HepG2 (cell line): ENCODE measurements around the gene GLS2. TPM values are rescaled to one million over a fixed set of nuclear protein-coding genes. Genes with fewer than 3 reads are reported as not detected.

Source experiments
- ATAD3A ChIP-seq: sonication (generic); formaldehyde crosslinking; IDR thresholded peaks from 2 replicates; pipeline ENCODE4 v1.4.0; 2020; ENCODE audit warnings: missing genetic modification reagents
- HNRNPK ChIP-seq: fragments of 200-400 bp; formaldehyde crosslinking; IDR thresholded peaks from 2 replicates; pipeline ENCODE4 v1.6.1; 2018; ENCODE audit warnings: low read length, low read depth, moderate library complexity, mild to moderate bottlenecking; ENCODE audit not compliant: poor library complexity, severe bottlenecking
- MATR3 ChIP-seq: sonication (generic); formaldehyde crosslinking; IDR thresholded peaks from 2 replicates; pipeline ENCODE4 v1.4.0; 2020; ENCODE audit warnings: missing genetic modification reagents
- MIXL1 ChIP-seq: IDR thresholded peaks from 2 replicates; pipeline ENCODE4 v1.6.1; 2016
- MTA1 ChIP-seq: sonication (generic); formaldehyde crosslinking; IDR thresholded peaks from 2 replicates; pipeline ENCODE4 v1.4.0; 2020; ENCODE audit warnings: missing genetic modification reagents, mild to moderate bottlenecking, borderline replicate concordance
- PREB ChIP-seq: sonication (generic); formaldehyde crosslinking; IDR thresholded peaks from 2 replicates; pipeline ENCODE4 v1.4.0; 2020; ENCODE audit warnings: missing genetic modification reagents
- SSRP1 ChIP-seq: IDR thresholded peaks from 2 replicates; pipeline ENCODE4 v1.6.1; 2016; ENCODE audit warnings: control low read depth
- SUZ12 ChIP-seq: fragments of 150-350 bp; IDR thresholded peaks from 2 replicates; pipeline ENCODE4 v1.6.1; 2014; ENCODE audit warnings: low read depth, low read length
- WIZ ChIP-seq: sonication (generic); formaldehyde crosslinking; IDR thresholded peaks from 2 replicates; pipeline ENCODE4 v1.5.1; 2020; ENCODE audit warnings: mild to moderate bottlenecking, missing genetic modification reagents
- YY1 ChIP-seq: IDR thresholded peaks from 2 replicates; pipeline ENCODE4 v1.6.1; 2011; ENCODE audit warnings: low read length, low read depth, moderate library complexity, mild to moderate bottlenecking; ENCODE audit not compliant: insufficient read depth, insufficient replicate concordance
- ZFP41 ChIP-seq: sonication (generic); formaldehyde crosslinking; IDR thresholded peaks from 2 replicates; pipeline ENCODE4 v1.4.0; 2020; ENCODE audit warnings: mild to moderate bottlenecking, missing genetic modification reagents, borderline replicate concordance
- ZNF501 ChIP-seq: sonication (generic); formaldehyde crosslinking; IDR thresholded peaks from 2 replicates; pipeline ENCODE4 v1.5.1; 2020; ENCODE audit warnings: mild to moderate bottlenecking, moderate library complexity, missing genetic modification reagents
- ZNF678 ChIP-seq: sonication (generic); formaldehyde crosslinking; IDR thresholded peaks from 2 replicates; pipeline ENCODE4 v1.4.0; 2020; ENCODE audit warnings: mild to moderate bottlenecking, missing genetic modification reagents
- ZNF709 ChIP-seq: sonication (generic); formaldehyde crosslinking; IDR thresholded peaks from 2 replicates; pipeline ENCODE4 v1.5.0; 2020; ENCODE audit warnings: mild to moderate bottlenecking, missing genetic modification reagents
- polyA plus RNA-seq, 8 experiments: library from polyadenylated mRNA; depleted of rRNA in 3 of 8; stranded (reverse) in 7 of 8; unstranded in 1 of 8; fragments of >200 nt; fragmentation: Illumina TruSeq in 4 of 8; extraction: Trizol in 4 of 8; gene quantifications; 2 replicates each; pipeline versions ENCODE4 v1.2.1 to v1.2.3, GENCODE V29; 2011 to 2016; ENCODE audit warnings: low read depth in 4 of 8, missing spikeins in 1 of 8, mixed read lengths in 1 of 8; ENCODE audit not compliant: insufficient read depth in 1 of 8
- total RNA-seq, 5 experiments: library from RNA; depleted of rRNA; stranded (reverse); fragments of >200 nt; fragmentation: Illumina TruSeq; extraction: Trizol; gene quantifications; 2 replicates each; pipeline ENCODE4 v1.2.3, GENCODE V29; 2016; ENCODE audit warnings: low read depth in 1 of 5
- TF ChIP-seq, protein P1 (sequence below): sonication (generic); formaldehyde crosslinking; IDR thresholded peaks from 2 replicates; pipeline ENCODE4 v1.4.0; 2020; ENCODE audit warnings: missing genetic modification reagents, borderline replicate concordance
- TF ChIP-seq, protein P2 (sequence below): sonication (generic); formaldehyde crosslinking; conservative IDR thresholded peaks from 2 replicates; pipeline ENCODE4 v1.8.0; 2022; ENCODE audit warnings: mild to moderate bottlenecking, moderate library complexity, missing genetic modification reagents
- TF ChIP-seq, protein P3 (sequence below): sonication (generic); formaldehyde crosslinking; IDR thresholded peaks from 2 replicates; pipeline ENCODE4 v1.4.0; 2020; ENCODE audit warnings: mild to moderate bottlenecking, low read depth, missing genetic modification reagents
- TF ChIP-seq, protein P4 (sequence below): sonication (generic); formaldehyde crosslinking; conservative IDR thresholded peaks from 2 replicates; pipeline ENCODE4 v1.8.0; 2022; ENCODE audit warnings: missing genetic modification reagents

GLS2 gene
- total and polyA plus RNA-seq, 2 of the 13 experiments (the other 11 are each of a cell fraction or from before 2014, with no cell fraction given): 8.6 to 12.2 TPM

DNA sequence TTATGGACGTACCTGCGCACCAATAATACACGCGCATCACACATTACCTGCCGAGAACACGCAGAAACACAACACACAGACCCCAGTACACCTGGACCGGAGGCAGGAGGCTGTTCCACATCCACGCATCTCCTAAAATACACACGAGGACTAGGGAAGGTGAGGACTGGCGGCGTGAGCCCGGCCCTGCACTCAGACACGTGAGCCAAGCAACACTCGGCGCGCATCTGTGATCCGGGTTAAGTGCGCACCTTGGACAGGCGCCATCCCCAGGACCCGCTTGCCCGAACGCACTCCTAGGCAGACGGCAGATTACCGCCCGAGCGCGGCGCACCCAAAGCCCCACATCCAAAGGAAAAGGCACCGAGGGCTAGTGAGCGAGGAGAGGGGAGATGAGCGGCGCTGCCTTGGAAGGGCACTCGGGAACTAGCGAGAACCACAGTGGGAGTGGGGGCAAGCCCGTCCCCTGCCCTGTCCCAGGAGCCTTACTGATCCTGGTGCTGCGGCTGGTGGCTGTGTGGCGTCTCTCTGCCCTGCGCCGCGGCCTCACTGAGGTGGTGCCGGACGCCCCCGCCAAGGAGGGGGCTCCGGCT is 417 bp downstream of the GLS2 start (continued):
- TF ChIP-seq, protein P1, sequence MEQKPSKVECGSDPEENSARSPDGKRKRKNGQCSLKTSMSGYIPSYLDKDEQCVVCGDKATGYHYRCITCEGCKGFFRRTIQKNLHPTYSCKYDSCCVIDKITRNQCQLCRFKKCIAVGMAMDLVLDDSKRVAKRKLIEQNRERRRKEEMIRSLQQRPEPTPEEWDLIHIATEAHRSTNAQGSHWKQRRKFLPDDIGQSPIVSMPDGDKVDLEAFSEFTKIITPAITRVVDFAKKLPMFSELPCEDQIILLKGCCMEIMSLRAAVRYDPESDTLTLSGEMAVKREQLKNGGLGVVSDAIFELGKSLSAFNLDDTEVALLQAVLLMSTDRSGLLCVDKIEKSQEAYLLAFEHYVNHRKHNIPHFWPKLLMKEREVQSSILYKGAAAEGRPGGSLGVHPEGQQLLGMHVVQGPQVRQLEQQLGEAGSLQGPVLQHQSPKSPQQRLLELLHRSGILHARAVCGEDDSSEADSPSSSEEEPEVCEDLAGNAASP (CRISPR knock-in tag): no peak
- TF ChIP-seq MTA1 (CRISPR knock-in tag) (peak; percentile 18; the same call in 1 of the 2 replicates), ATAD3A (CRISPR knock-in tag) (no peak), ZNF501 (CRISPR knock-in tag) (peak; percentile 66; the same call in 1 of the 2 replicates), ZNF709 (no peak), YY1 (no peak), HNRNPK (no peak), WIZ (CRISPR knock-in tag) (0 out of 2 replicates have a peak, but pooled peaks have one; percentile 44), ZFP41 (CRISPR knock-in tag) (no peak), ZNF678 (CRISPR knock-in tag) (no peak), PREB (CRISPR knock-in tag) (no peak), SUZ12 (no peak), SSRP1 (CRISPR knock-in tag) (no peak), MIXL1 (no peak), MATR3 (no peak)
- TF ChIP-seq, protein P2, sequence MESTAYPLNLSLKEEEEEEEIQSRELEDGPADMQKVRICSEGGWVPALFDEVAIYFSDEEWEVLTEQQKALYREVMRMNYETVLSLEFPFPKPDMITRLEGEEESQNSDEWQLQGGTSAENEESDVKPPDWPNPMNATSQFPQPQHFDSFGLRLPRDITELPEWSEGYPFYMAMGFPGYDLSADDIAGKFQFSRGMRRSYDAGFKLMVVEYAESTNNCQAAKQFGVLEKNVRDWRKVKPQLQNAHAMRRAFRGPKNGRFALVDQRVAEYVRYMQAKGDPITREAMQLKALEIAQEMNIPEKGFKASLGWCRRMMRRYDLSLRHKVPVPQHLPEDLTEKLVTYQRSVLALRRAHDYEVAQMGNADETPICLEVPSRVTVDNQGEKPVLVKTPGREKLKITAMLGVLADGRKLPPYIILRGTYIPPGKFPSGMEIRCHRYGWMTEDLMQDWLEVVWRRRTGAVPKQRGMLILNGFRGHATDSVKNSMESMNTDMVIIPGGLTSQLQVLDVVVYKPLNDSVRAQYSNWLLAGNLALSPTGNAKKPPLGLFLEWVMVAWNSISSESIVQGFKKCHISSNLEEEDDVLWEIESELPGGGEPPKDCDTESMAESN (CRISPR knock-in tag): no peak
- TF ChIP-seq, protein P3, sequence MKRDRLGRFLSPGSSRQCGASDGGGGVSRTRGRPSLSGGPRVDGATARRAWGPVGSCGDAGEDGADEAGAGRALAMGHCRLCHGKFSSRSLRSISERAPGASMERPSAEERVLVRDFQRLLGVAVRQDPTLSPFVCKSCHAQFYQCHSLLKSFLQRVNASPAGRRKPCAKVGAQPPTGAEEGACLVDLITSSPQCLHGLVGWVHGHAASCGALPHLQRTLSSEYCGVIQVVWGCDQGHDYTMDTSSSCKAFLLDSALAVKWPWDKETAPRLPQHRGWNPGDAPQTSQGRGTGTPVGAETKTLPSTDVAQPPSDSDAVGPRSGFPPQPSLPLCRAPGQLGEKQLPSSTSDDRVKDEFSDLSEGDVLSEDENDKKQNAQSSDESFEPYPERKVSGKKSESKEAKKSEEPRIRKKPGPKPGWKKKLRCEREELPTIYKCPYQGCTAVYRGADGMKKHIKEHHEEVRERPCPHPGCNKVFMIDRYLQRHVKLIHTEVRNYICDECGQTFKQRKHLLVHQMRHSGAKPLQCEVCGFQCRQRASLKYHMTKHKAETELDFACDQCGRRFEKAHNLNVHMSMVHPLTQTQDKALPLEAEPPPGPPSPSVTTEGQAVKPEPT (CRISPR knock-in tag): no peak
- TF ChIP-seq, protein P4, sequence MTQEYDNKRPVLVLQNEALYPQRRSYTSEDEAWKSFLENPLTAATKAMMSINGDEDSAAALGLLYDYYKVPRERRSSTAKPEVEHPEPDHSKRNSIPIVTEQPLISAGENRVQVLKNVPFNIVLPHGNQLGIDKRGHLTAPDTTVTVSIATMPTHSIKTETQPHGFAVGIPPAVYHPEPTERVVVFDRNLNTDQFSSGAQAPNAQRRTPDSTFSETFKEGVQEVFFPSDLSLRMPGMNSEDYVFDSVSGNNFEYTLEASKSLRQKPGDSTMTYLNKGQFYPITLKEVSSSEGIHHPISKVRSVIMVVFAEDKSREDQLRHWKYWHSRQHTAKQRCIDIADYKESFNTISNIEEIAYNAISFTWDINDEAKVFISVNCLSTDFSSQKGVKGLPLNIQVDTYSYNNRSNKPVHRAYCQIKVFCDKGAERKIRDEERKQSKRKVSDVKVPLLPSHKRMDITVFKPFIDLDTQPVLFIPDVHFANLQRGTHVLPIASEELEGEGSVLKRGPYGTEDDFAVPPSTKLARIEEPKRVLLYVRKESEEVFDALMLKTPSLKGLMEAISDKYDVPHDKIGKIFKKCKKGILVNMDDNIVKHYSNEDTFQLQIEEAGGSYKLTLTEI (CRISPR knock-in tag): no peak
